SK-N-SH (cell line): ENCODE results near the gene RNF150. TPM values are rescaled to one million over a fixed set of nuclear protein-coding genes. Genes with fewer than 3 reads are reported as not detected.

Experiments used
- CTCF ChIA-PET: fragments of 300-600, 350-600 bp; formaldehyde crosslinking; extraction: SDS; loops from one replicate; lab custom pipeline; 2021; lab: Yijun Ruan, JAX
- POLR2A ChIA-PET: fragments of 350-600 bp; sonication (Branson Sonifier 250); formaldehyde crosslinking; extraction: SDS; loops from one replicate; lab custom pipeline; 2020; ENCODE audit warnings: antibody characterized with exemption, inconsistent platforms; lab: Yijun Ruan, JAX
- DNase-seq: peaks from one replicate; pipeline ENCODE4 v3.0.0; 2012
- H2AFZ ChIP-seq: fragments of 200-600 bp; sonication (generic); 2 replicates; pipeline ENCODE4 v1.8.1; 2016; ENCODE audit warnings: antibody characterized with exemption, mild to moderate bottlenecking, low read depth
- H3F3A ChIP-seq: fragments of 200-600 bp; sonication (generic); replicated peaks from 2 replicates; pipeline ENCODE3; 2016; ENCODE audit warnings: antibody characterized with exemption, mild to moderate bottlenecking; ENCODE audit not compliant: insufficient read depth
- H3K27ac ChIP-seq, 2 experiments: fragments of 200-500 bp in 1 of 2; fragments of 200-600 bp in 1 of 2; sonication (Bioruptor generic) in 1 of 2; sonication (generic), shearing (Covaris generic) in 1 of 2; 2 replicates each; pipeline versions ENCODE4 v1.5.1 to v1.6.1; 2014 to 2016; ENCODE audit warnings: low read depth in 2 of 2, inconsistent platforms in 1 of 2, low read length in 1 of 2, mild to moderate bottlenecking in 1 of 2, mixed read lengths in 1 of 2
- H3K27me3 ChIP-seq: fragments of 200-600 bp; sonication (generic), shearing (Covaris generic); 2 replicates; pipeline ENCODE4 v1.6.1; 2016; ENCODE audit warnings: mixed run types; ENCODE audit not compliant: insufficient read depth
- H3K36me3 ChIP-seq, 2 experiments: fragments of 200-500 bp in 1 of 2; fragments of 200-600 bp in 1 of 2; sonication (Bioruptor generic) in 1 of 2; sonication (generic) in 1 of 2; replicated peaks in 1 of 2; 2 replicates each; pipeline versions ENCODE3 to v1.5.1; 2014 to 2016; ENCODE audit warnings: low read length in 1 of 2, mild to moderate bottlenecking in 1 of 2; ENCODE audit not compliant: insufficient read depth in 2 of 2, control insufficient read depth in 1 of 2
- H3K4me1 ChIP-seq, 2 experiments: fragments of 200-500 bp in 1 of 2; fragments of 200-600 bp in 1 of 2; sonication (Bioruptor generic) in 1 of 2; sonication (generic), shearing (Covaris generic) in 1 of 2; 2 replicates each; pipeline versions ENCODE4 v1.5.1 to v1.6.1; 2014 to 2016; ENCODE audit warnings: low read depth in 1 of 2, low read length in 1 of 2, mixed run types in 1 of 2; ENCODE audit not compliant: insufficient read depth in 2 of 2, control insufficient read depth in 1 of 2
- H3K4me2 ChIP-seq: fragments of 200-600 bp; sonication (generic), shearing (Covaris generic); 2 replicates; pipeline ENCODE4 v1.6.1; 2017; ENCODE audit warnings: mixed run types
- H3K4me3 ChIP-seq, 2 experiments: fragments of 200-500 bp in 1 of 2; fragments of 200-600 bp in 1 of 2; sonication (Bioruptor generic) in 1 of 2; sonication (generic), shearing (Covaris generic) in 1 of 2; 2 replicates each; pipeline versions ENCODE4 v1.5.1 to v1.8.1; 2014 to 2016; ENCODE audit warnings: low read depth in 2 of 2, inconsistent platforms in 1 of 2, low read length in 1 of 2, mild to moderate bottlenecking in 1 of 2, mixed read lengths in 1 of 2, moderate library complexity in 1 of 2
- H3K79me2 ChIP-seq: fragments of 200-600 bp; sonication (generic); 2 replicates; pipeline ENCODE4 v1.8.1; 2017; ENCODE audit warnings: mild to moderate bottlenecking; ENCODE audit not compliant: insufficient read depth
- H3K9ac ChIP-seq: fragments of 200-600 bp; sonication (generic); 2 replicates; pipeline ENCODE4 v1.6.1; 2017; ENCODE audit warnings: mixed run types
- H3K9me2 ChIP-seq: fragments of 200-600 bp; sonication (generic); 2 replicates; pipeline ENCODE4 v1.6.1; 2017; ENCODE audit warnings: mixed run types
- H3K9me3 ChIP-seq: fragments of 200-600 bp; sonication (generic); 2 replicates; pipeline ENCODE4 v1.6.1; 2017; ENCODE audit warnings: mixed run types, mild to moderate bottlenecking, moderate library complexity
- H4K20me1 ChIP-seq: fragments of 200-600 bp; sonication (generic); 2 replicates; pipeline ENCODE4 v1.6.1; 2017; ENCODE audit warnings: mild to moderate bottlenecking, mixed run types; ENCODE audit not compliant: insufficient read depth
- EP300 ChIP-seq, 2 experiments: IDR thresholded peaks; 2 replicates each; pipeline versions ENCODE4 v1.4.0 to v1.6.1; 2012; ENCODE audit warnings: borderline replicate concordance in 1 of 2, low read depth in 1 of 2, low read length in 1 of 2
- FOSL2 ChIP-seq: IDR thresholded peaks from 2 replicates; pipeline ENCODE4 v1.4.0; 2012; ENCODE audit warnings: low read depth, mild to moderate bottlenecking, moderate library complexity, borderline replicate concordance
- GABPA ChIP-seq: IDR thresholded peaks from 2 replicates; pipeline ENCODE4 v1.4.0; 2012; ENCODE audit warnings: low read depth, mild to moderate bottlenecking
- JUND ChIP-seq: IDR thresholded peaks from 2 replicates; pipeline ENCODE4 v1.4.0; 2012
- MEF2A ChIP-seq: IDR thresholded peaks from 2 replicates; pipeline ENCODE4 v1.4.0; 2012; ENCODE audit warnings: low read depth, borderline replicate concordance
- NFIC ChIP-seq: IDR thresholded peaks from 2 replicates; pipeline ENCODE4 v1.4.0; 2012; ENCODE audit warnings: borderline replicate concordance
- TCF12 ChIP-seq: IDR thresholded peaks from 2 replicates; pipeline ENCODE4 v1.4.0; 2012
- TEAD4 ChIP-seq: IDR thresholded peaks from 2 replicates; pipeline ENCODE4 v1.4.0; 2012; ENCODE audit warnings: mild to moderate bottlenecking, borderline replicate concordance; ENCODE audit not compliant: insufficient read depth
- WGBS: methylation state at CpG from one replicate; pipeline ENCODE4 v1.1.6; 2017; ENCODE audit warnings: low lambda C conversion rate; 5-methylcytosine and 5-hydroxymethylcytosine counted together
- polyA plus RNA-seq, 3 experiments: library from polyadenylated mRNA; depleted of rRNA; stranded (reverse); fragments of >200 nt; gene quantifications; 2 replicates each; pipeline ENCODE4 v1.2.3, GENCODE V29; 2012
- TF ChIP-seq, protein P1 (sequence below): fragments of 200-600 bp; sonication (generic); IDR thresholded peaks from 2 replicates; pipeline ENCODE4 v1.6.1; 2017; ENCODE audit warnings: antibody characterized with exemption, mild to moderate bottlenecking, moderate library complexity
- TF ChIP-seq, protein P2 (sequence below): IDR thresholded peaks from 2 replicates; pipeline ENCODE4 v1.4.0; 2012; ENCODE audit warnings: low read depth, borderline replicate concordance
- TF ChIP-seq, protein P3 (sequence below): IDR thresholded peaks from 2 replicates; pipeline ENCODE4; 2012
- TF ChIP-seq, protein P4 (sequence below): IDR thresholded peaks from 2 replicates; pipeline ENCODE4 v1.6.1; 2012; ENCODE audit warnings: mild to moderate bottlenecking, low read depth, low read length, moderate library complexity

The RNF150 gene
- polyA plus RNA-seq, 1 of the 3 experiments (the other 2 are of a cell fraction) = 5.8 TPM

DNA sequence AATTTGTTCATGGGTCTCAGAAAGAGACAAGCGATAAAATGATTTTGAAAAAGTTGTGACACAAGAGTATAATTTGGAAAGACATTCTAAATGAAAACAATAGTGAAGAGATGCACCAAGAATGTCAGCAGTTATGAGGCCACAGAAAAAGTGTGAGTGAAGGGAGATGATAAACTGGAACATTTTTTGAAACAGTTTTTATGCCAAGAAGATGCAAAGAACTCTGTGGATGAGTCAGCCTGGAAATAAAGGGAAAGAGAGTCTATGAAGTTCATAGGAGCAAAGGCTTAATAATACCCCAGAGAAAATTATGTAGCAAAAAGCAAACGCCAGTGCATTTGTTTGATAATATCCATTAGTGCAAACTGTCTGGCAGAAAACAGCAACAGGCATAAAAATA, 188.7 kb downstream of the RNF150 start:
- WGBS = 17% methylated on average over 2 of the region's 2 CpGs
- Histone ChIP-seq H4K20me1 (no peaks in the 10 kb centered on the region), H3K36me3 (peaks cover 10 to 11% of the 10 kb centered on the region in 2 experiments), H3K4me3 (peak overlapping the region in 1 of 2 experiments; percentile 36; a peak in 2 of 4 replicates), H3K27me3 (no peaks in the 10 kb centered on the region), H3K79me2 (peaks cover 44% of the 10 kb centered on the region), H3K9me2 (no peaks in the 10 kb centered on the region), H3K27ac (peak overlapping the region; percentile 89 to 91), H3K9ac (peak overlapping the region; percentile 63; the same call in 1 of the 2 replicates), H3K4me2 (peak overlapping the region; percentile 71), H3K9me3 (no peaks in the 10 kb centered on the region), H3F3A (peaks cover 57% of the 10 kb centered on the region), H2AFZ (no peak overlapping the region), H3K4me1 (peaks cover 27 to 47% of the 10 kb centered on the region in 2 experiments)
- ChIA-PET POLR2A (no interaction called here), CTCF (interaction anchor here (0.7 kb wide), 1 partner anchor 10 kb away, joined by 3 read pairs; no protein-coding TSS in a partner anchor)
- no peak for DNase-seq
- TF ChIP-seq TEAD4 (0 out of 2 replicates have a peak, but pooled peaks have one; percentile 23), NFIC (peak; percentile 78), JUND (peak; percentile 70), FOSL2 (peak; percentile 70), MEF2A (no peak), TCF12 (peak; percentile 10; the same call in 1 of the 2 replicates), EP300 (IDR thresholded peaks at IDR 0.05; ENCODE audit: borderline replicate concordance in 1 of 2, low read depth in 1 of 2, low read length in 1 of 2) (peak in 1 of 2 experiments; percentile 51; a peak in 1 of 4 replicates), GABPA (no peak)
- TF ChIP-seq, protein P1, sequence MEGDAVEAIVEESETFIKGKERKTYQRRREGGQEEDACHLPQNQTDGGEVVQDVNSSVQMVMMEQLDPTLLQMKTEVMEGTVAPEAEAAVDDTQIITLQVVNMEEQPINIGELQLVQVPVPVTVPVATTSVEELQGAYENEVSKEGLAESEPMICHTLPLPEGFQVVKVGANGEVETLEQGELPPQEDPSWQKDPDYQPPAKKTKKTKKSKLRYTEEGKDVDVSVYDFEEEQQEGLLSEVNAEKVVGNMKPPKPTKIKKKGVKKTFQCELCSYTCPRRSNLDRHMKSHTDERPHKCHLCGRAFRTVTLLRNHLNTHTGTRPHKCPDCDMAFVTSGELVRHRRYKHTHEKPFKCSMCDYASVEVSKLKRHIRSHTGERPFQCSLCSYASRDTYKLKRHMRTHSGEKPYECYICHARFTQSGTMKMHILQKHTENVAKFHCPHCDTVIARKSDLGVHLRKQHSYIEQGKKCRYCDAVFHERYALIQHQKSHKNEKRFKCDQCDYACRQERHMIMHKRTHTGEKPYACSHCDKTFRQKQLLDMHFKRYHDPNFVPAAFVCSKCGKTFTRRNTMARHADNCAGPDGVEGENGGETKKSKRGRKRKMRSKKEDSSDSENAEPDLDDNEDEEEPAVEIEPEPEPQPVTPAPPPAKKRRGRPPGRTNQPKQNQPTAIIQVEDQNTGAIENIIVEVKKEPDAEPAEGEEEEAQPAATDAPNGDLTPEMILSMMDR = no peak
- TF ChIP-seq, protein P2, sequence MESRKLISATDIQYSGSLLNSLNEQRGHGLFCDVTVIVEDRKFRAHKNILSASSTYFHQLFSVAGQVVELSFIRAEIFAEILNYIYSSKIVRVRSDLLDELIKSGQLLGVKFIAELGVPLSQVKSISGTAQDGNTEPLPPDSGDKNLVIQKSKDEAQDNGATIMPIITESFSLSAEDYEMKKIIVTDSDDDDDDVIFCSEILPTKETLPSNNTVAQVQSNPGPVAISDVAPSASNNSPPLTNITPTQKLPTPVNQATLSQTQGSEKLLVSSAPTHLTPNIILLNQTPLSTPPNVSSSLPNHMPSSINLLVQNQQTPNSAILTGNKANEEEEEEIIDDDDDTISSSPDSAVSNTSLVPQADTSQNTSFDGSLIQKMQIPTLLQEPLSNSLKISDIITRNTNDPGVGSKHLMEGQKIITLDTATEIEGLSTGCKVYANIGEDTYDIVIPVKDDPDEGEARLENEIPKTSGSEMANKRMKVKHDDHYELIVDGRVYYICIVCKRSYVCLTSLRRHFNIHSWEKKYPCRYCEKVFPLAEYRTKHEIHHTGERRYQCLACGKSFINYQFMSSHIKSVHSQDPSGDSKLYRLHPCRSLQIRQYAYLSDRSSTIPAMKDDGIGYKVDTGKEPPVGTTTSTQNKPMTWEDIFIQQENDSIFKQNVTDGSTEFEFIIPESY = no peak
- TF ChIP-seq, protein P3, sequence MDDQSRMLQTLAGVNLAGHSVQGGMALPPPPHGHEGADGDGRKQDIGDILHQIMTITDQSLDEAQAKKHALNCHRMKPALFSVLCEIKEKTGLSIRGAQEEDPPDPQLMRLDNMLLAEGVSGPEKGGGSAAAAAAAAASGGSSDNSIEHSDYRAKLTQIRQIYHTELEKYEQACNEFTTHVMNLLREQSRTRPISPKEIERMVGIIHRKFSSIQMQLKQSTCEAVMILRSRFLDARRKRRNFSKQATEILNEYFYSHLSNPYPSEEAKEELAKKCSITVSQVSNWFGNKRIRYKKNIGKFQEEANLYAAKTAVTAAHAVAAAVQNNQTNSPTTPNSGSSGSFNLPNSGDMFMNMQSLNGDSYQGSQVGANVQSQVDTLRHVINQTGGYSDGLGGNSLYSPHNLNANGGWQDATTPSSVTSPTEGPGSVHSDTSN = peak; percentile 79
- TF ChIP-seq, protein P4, sequence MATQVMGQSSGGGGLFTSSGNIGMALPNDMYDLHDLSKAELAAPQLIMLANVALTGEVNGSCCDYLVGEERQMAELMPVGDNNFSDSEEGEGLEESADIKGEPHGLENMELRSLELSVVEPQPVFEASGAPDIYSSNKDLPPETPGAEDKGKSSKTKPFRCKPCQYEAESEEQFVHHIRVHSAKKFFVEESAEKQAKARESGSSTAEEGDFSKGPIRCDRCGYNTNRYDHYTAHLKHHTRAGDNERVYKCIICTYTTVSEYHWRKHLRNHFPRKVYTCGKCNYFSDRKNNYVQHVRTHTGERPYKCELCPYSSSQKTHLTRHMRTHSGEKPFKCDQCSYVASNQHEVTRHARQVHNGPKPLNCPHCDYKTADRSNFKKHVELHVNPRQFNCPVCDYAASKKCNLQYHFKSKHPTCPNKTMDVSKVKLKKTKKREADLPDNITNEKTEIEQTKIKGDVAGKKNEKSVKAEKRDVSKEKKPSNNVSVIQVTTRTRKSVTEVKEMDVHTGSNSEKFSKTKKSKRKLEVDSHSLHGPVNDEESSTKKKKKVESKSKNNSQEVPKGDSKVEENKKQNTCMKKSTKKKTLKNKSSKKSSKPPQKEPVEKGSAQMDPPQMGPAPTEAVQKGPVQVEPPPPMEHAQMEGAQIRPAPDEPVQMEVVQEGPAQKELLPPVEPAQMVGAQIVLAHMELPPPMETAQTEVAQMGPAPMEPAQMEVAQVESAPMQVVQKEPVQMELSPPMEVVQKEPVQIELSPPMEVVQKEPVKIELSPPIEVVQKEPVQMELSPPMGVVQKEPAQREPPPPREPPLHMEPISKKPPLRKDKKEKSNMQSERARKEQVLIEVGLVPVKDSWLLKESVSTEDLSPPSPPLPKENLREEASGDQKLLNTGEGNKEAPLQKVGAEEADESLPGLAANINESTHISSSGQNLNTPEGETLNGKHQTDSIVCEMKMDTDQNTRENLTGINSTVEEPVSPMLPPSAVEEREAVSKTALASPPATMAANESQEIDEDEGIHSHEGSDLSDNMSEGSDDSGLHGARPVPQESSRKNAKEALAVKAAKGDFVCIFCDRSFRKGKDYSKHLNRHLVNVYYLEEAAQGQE = no peak
